Stimulated activated CD8-positive, alpha-beta memory T cell treated with anti-CD3 and anti-CD28 coated beads, Interleukin-12 subunit alpha, Interleukin-12 subunit beta, amount 100 ng/mL, for 4 hours (primary cell): ENCODE measurements around the gene CA9.

ENCODE experiments used
- DNase-seq: peaks from one replicate; pipeline ENCODE4 v3.0.0-alpha.2; 2020; ENCODE audit warnings: low read depth

Gene CA9

GRCh38 chr9:35717132-35717870 lies 43.6 kb downstream of the CA9 start:
- DNase-seq = no peak

- no peak for DNase-seq
Measured at GRCh38 chr9:35718721-35719511, 45.2 kb downstream of the CA9 start.

- DNase-seq = no peak
Measured at GRCh38 chr9:35719546-35719945, 45.8 kb downstream of the CA9 start.

GRCh38 chr9:35723426-35723825 lies 49.7 kb downstream of the CA9 start:
- no peak for DNase-seq

GRCh38 chr9:35723908-35724307 lies 50.2 kb downstream of the CA9 start:
- DNase-seq = no peak

DNA sequence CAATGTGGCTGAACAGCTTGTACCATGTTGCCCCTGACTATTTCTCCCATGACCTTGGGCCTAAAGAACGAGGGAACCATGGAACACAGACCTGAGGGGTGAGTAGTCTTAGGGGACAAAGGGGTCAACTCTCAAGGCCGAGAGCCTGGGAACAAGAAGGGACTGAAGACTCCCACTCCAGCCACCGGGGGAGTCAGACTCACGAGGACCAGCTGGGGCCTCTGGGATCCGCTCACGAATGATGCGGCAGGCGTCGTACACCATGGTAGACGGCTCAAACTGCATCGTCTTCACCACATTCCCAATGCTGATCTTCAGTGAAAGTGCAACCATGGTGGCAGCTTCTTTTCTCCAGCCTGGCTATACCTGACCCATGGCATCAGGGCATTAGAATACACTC lies 51.6 kb downstream of the CA9 start:
- no peak for DNase-seq

DNA sequence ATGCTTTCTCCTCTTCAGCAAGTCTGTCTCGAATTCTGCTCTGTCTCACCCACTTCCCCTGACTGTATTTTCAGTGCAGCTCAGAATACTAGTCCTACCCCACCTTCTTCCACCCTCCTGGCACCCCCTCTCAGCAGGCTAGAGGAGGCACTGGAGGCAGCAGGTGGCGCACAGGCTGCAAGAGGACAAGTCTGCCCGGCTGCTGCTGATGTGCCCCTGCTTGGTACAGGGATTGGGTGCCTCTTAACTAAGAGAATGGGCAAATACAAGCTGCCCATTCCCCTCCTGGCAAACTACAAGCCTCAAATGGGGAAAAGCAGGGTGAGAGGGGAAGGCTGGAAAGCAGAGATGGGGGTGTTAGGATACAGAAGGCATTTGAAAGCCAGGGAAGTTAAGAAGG lies 53.2 kb downstream of the CA9 start:
- no peak for DNase-seq

GRCh38 chr9:35727676-35728040 lies 53.9 kb downstream of the CA9 start:
- DNase-seq = no peak

GRCh38 chr9:35728041-35728971 lies 54.6 kb downstream of the CA9 start:
- DNase-seq = no peak

- DNase-seq = no peak
Measured at GRCh38 chr9:35729101-35729500, 55.4 kb downstream of the CA9 start.

DNA sequence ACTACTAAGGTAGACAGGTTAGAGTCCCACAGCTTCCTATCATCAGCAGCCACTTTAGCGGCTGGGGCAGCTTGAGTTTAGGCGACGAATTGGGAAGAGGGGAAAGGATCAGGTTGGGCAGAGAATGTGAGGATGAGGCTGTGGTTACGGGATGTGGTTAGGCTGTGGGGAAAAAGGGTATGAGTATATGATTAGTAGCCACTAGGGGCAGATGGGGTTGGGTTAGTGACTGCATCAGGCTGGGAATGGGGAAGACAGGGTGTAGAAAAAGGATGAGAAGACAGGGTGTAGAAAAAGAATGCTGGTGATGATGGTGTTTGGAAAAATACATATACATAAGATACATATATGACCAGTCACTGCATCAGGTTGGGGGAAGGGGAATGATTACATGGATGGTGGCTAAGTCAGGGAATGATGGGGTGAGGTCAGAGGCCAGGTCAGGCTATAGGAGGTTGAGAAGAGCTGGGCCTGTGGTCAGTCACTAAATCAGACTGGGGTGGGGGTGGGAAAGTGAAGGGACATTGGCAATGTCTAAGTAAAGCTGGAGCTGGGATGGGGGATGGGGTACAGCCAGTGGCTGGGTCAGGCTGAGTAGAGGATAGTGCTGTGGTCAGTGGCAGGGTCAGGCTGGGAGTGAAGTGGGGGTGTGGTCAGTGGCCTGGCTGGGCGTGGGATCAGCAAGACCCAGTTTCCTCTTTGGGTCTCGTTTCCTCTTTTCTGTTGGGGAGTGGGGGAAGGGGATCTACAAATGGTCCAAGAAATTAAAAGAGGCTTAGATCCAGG lies 56.2 kb downstream of the CA9 start:
- no peak for DNase-seq

- no peak for DNase-seq
Measured at GRCh38 chr9:35730486-35730854, 56.7 kb downstream of the CA9 start.
